HEK293T (cell line): ENCODE data around the gene GRIFIN.

Experiments
- FOXA1 ChIP-seq: fragments of 450-650 bp; IDR thresholded peaks from 2 replicates; pipeline ENCODE4 v1.6.1; 2016; ENCODE audit warnings: mild to moderate bottlenecking
- LEF1 ChIP-seq: fragments of 450-650 bp; IDR thresholded peaks from 2 replicates; pipeline ENCODE4 v1.6.1; 2017; ENCODE audit warnings: mild to moderate bottlenecking, borderline replicate concordance
- SUZ12 ChIP-seq: fragments of 450-650 bp; IDR thresholded peaks from 2 replicates; pipeline ENCODE4 v1.6.1; 2016; ENCODE audit warnings: mild to moderate bottlenecking

- TF ChIP-seq SUZ12 (no peak), LEF1 (no peak), FOXA1 (no peak)
Measured at GRCh38 chr7:2513702-2514101, 37.5 kb upstream of the GRIFIN start.
